ENCODE measurements around the gene CIBAR2. TPM values are rescaled to one million over a fixed set of nuclear protein-coding genes. Genes with fewer than 3 reads are reported as not detected.

CIBAR2 gene
- total RNA-seq, 4 donors from 2014 or later = not detected

DNA sequence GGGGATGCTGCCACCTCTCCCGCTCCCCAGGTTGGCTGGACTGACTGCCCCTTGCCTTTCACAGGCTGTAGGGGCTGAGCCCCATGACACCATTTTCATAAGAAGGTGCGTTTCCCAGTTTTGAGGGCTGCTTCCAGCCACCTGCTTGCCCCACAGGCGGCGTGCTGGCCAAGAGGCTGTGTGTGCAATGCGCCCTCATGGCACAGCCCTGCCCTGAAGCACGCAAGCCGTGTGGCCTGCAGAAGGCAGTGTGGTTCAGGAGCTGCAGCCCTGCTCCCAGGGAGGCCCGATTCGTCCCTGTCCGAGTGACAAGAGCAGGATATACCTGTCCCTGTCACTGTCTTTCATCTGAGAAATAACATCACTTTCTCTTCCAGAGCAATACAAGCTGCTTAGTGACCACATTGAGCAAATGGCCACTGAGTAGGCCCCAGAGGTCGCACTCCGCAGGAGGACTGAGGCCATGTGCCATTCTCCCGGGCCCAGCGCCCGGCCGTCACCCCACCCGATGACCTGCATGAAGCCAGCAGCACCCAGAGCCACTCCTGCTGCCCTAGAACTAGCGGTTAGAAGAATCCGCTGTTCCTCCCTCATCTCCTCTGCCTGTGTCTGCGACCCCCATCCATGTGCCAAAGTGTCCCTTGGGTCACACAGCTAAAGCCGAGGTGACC lies 24.2 kb downstream of the CIBAR2 start:
- H3K27ac ChIP-seq (replicated peaks in 1 of 4) = no peak overlapping the region
- H3K36me3 ChIP-seq = peaks cover 0 to 25% (median 12%) of the 10 kb centered on the region in 4 donors
- H3K4me1 ChIP-seq = peaks cover 10 to 26% (median 21%) of the 10 kb centered on the region in 4 donors
- no peak overlapping the region for H3K4me3 ChIP-seq
- intact Hi-C loops (cut with DNase I) = no loop called here
- DNase-seq (ENCODE audit: extremely low spot score) = no peak
- H3K9me3 ChIP-seq = no peaks in the 10 kb centered on the region
- no peak for TF ChIP-seq POLR2A (IDR thresholded peaks at IDR 0.05; ENCODE audit: low read depth)
- TF ChIP-seq, protein P1, sequence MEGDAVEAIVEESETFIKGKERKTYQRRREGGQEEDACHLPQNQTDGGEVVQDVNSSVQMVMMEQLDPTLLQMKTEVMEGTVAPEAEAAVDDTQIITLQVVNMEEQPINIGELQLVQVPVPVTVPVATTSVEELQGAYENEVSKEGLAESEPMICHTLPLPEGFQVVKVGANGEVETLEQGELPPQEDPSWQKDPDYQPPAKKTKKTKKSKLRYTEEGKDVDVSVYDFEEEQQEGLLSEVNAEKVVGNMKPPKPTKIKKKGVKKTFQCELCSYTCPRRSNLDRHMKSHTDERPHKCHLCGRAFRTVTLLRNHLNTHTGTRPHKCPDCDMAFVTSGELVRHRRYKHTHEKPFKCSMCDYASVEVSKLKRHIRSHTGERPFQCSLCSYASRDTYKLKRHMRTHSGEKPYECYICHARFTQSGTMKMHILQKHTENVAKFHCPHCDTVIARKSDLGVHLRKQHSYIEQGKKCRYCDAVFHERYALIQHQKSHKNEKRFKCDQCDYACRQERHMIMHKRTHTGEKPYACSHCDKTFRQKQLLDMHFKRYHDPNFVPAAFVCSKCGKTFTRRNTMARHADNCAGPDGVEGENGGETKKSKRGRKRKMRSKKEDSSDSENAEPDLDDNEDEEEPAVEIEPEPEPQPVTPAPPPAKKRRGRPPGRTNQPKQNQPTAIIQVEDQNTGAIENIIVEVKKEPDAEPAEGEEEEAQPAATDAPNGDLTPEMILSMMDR (IDR thresholded peaks at IDR 0.05) = no peak
- no peak for TF ChIP-seq POLR2AphosphoS5 (IDR thresholded peaks at IDR 0.05)
- no peak for TF ChIP-seq EP300 (IDR thresholded peaks at IDR 0.05)
- H3K27me3 ChIP-seq = no peaks in the 10 kb centered on the region
- 97% methylated on average over 11 of the region's 21 CpGs for WGBS

DNA sequence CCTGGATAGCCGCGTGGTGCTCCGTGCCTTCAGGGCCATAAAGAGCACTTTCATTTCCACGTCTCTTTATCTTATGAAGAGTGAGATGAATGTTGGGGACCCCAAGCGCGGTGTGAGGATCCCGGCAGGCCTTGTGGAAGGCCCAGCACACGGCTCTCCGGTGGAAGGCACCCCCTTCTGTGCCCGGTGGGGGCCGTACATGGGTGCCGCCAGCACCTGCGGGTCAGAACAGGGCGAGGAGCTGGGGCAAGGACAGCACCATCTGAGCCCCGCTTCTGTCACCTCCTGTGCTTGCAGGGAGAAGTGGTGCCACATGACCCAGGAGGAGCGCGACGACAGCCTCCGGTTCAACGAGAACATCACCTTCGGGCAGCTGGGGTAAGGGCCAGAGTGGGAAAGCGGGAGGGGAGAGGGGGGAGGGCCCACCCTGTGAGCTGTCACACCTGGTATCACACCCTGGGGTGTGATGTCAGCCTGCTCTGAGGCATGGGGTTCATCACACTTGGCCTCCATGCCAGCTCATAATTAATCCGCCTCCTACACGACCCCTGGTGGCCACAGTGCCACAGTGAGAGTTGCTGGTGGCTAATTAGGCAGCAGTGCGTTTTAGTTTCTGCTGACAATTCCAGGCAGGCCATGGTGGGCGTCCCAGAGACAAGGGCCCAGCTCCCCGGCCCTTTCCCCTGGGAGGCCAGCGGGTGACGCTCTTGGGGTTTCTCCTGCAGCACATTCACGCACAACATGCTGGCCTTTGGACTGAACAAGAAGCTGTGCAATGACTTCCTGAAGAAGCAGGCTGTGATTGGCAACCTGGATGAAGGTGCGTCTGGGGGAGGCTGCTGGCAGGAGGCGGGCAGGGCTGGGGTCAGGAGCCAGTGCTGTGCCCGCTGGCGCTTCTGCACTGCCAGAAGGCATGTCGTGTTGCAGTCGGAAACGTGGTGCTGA lies 25.7 kb downstream of the CIBAR2 start:
- Histone ChIP-seq H3K27me3 (no peaks in the 10 kb centered on the region), H3K9me3 (no peaks in the 10 kb centered on the region), H3K36me3 (peaks cover 0 to 33% (median 16%) of the 10 kb centered on the region in 4 donors), H3K4me1 (peaks cover 10 to 26% (median 21%) of the 10 kb centered on the region in 4 donors), H3K4me3 (no peak overlapping the region), H3K27ac (replicated peaks in 1 of 4) (no peak overlapping the region)
- no peak for DNase-seq (ENCODE audit: extremely low spot score)
- TF ChIP-seq, protein P1 (IDR thresholded peaks at IDR 0.05) = peak; percentile 67 to 78 (median 75)
- peak; percentile 14 to 58 for TF ChIP-seq POLR2AphosphoS5 (IDR thresholded peaks at IDR 0.05)
- no peak for TF ChIP-seq POLR2A (IDR thresholded peaks at IDR 0.05; ENCODE audit: low read depth)
- intact Hi-C loops (cut with DNase I) = no loop called here
- WGBS = 80% methylated on average over 25 of the region's 37 CpGs

DNA sequence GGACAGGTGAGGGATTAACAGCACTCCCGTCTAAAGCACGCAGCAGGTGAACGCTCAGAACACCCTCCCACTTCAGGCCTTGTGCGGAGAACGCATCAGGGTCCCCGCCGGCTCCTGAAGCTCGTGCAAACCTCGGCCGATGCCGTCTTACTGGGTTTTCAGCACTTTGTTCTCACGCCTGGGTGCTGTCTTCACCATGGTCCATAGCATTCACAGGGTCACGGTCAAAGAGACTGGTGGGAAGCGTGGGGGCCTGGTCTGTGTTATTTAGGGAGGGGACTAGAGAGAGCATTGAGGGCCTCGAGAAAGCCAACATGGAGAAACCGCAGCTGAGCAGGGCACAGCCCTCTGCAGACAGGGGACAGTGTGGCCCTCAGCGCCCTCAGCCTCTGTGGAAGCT lies 26.6 kb downstream of the CIBAR2 start:
- Histone ChIP-seq H3K4me1 (peaks cover 10 to 23% (median 19%) of the 10 kb centered on the region in 4 donors), H3K9me3 (no peaks in the 10 kb centered on the region), H3K27ac (replicated peaks in 1 of 4) (no peak overlapping the region), H3K4me3 (no peak overlapping the region), H3K36me3 (peaks cover 0 to 42% (median 24%) of the 10 kb centered on the region in 4 donors), H3K27me3 (no peaks in the 10 kb centered on the region)
- intact Hi-C loops (cut with DNase I) = no loop called here
- no peak for DNase-seq (ENCODE audit: extremely low spot score)
- TF ChIP-seq EP300 (IDR thresholded peaks at IDR 0.05) (no peak), POLR2A (IDR thresholded peaks at IDR 0.05; ENCODE audit: low read depth) (no peak), POLR2AphosphoS5 (IDR thresholded peaks at IDR 0.05) (no peak)
- TF ChIP-seq, protein P1 (IDR thresholded peaks at IDR 0.05) = no peak
- WGBS = 95% methylated on average over 13 of the region's 17 CpGs

DNA sequence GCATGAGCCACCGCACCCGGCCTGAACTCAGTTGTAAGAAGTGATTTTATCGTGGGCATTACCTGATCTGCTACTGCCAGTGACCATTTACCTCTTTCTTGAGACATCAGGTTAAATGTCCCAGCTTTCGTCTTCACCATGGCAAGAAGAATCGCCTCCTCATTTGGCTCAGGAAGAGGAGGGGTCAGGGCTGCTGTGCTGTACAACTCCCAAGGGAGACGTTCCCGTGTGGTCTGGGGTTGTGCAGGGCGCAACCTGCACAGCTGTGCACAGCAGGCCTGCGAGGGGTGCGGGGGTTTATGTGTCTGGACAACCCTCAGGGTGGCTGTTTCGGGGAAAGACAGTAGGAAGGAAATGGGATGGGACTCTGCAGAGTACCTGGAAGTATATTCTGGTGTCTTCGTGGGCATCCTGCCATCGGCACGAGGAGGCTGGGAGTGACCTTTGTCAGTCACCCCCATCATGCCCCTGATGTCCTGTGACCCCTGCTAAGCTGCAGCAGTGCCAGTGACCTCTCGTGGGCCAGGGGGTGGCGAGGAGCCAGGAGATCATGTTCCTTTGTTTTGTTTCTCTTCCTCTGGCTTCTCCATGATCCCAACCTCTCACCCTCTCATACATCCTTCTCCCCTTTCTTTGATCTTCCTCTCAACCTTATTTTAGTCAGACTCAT lies 27.3 kb downstream of the CIBAR2 start:
- intact Hi-C loops (cut with DNase I) = no loop called here
- Histone ChIP-seq H3K36me3 (peaks cover 2 to 47% (median 28%) of the 10 kb centered on the region in 4 donors), H3K4me1 (peaks cover 8 to 16% (median 15%) of the 10 kb centered on the region in 4 donors), H3K4me3 (no peak overlapping the region), H3K27ac (replicated peaks in 1 of 4) (no peak overlapping the region), H3K27me3 (no peaks in the 10 kb centered on the region), H3K9me3 (no peaks in the 10 kb centered on the region)
- TF ChIP-seq EP300 (IDR thresholded peaks at IDR 0.05) (no peak), POLR2AphosphoS5 (IDR thresholded peaks at IDR 0.05) (no peak), POLR2A (IDR thresholded peaks at IDR 0.05; ENCODE audit: low read depth) (no peak)
- TF ChIP-seq, protein P1 (IDR thresholded peaks at IDR 0.05) = no peak
- no peak for DNase-seq (ENCODE audit: extremely low spot score)
- WGBS = 88% methylated on average over 14 of the region's 16 CpGs

Data from esophagus muscularis mucosa (tissue), 4 donors.